HG02610 (cell line): ENCODE measurements around the gene LMAN2.
"Not testable (repeated sequence)": the region's sequence is repeated elsewhere in the genome, so short reads cannot be mapped to it uniquely, and the experiment has no call there.

Experiments
- ATAC-seq: cut with Tn5 transposase; IDR thresholded peaks from one replicate; pipeline ENCODE4 v1.9.1; 2021; ENCODE audit warnings: mild to moderate bottlenecking, moderate library complexity; ENCODE audit not compliant: unreplicated experiment

The LMAN2 gene

DNA sequence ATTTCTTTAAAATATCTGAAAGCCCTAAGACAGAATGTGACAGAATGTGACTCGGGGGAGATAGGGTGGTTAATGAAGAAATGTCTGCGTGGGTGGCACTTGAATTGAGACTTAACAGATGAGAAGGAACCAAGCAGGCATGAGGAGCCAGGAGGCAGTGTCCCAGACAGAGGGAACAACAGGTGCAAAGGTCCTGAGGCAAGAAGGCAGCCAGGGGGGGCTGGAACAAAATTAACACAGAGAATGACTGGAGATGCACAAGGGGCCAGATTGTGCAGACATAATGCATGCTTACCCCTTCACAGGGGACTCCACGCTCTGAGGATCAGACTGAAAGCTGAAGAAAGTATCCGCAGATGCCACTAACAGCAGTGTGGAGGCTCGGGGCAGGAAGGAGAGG lies 1.7 kb downstream of the LMAN2 start:
- no peak for ATAC-seq

DNA sequence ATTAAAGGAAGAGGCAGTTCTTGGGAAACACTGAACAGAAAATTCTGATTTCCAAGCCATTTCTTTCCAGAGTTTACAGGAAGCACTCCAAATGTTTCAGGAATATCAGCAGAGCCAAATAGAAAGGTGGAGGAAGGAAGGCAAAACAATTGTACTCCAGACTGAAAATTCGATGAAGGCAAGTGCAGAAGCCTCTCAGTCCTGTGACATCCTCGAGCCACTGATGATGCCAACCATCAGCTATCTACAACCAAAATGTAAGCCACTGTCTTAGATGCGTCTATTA lies 2.2 kb downstream of the LMAN2 start:
- ATAC-seq = no peak

DNA sequence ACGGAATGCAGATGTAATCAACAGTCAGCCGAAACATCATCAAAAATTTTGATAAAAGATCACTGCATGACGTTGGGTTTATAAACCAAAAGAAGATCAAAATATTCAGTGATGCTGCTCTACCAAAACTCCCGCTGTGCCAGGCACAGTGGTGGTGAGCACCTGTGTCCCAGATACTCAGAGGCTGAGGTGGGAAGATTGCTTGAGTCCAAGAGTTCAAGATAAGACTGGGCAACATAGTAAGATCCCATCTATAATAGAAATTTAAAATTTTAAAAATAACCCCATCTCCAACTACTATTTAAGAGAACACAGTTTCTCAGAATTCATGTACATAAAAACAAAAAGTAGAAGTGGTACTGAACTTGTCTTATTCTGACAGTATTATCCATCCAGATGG lies 3.8 kb downstream of the LMAN2 start:
- no peak for ATAC-seq

DNA sequence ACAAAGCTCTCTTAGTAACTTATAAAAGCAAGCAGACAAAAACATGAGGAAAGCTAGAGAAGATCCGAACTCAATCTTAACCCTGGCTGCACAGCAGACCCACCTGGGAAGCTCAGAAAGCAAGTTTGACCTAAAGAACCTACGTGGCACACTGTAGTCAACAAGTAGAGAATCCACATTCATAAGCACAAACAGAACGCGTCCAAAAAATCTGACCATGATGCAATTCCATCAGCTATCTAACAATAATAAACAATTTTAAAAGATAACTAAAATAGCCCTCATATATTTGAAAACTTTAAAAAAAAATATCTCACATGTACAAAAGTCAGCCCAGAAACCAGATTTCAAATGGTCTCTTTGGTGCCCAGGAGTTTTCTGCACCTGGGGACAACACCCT lies 4.6 kb downstream of the LMAN2 start:
- ATAC-seq = no peak

DNA sequence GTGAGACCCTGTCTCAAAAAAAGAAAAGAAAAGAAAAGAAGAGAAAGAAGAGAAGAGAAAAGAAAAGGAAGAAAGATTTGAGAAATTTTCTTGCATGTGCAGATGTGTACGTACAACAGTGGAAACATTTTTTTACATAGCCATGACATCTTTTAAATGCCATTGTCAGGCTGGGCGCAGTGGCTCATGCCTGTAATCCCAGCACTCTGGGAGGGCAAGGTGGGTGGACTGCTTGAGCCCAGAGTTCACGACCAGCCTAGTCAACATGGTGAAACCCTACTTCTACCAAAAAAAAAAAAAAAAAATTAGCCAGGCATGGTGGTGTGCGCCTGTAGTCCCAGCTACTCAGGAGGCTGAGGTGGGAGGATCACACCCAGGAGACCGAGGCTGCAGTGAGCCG lies 6.6 kb downstream of the LMAN2 start:
- ATAC-seq = no peak

DNA sequence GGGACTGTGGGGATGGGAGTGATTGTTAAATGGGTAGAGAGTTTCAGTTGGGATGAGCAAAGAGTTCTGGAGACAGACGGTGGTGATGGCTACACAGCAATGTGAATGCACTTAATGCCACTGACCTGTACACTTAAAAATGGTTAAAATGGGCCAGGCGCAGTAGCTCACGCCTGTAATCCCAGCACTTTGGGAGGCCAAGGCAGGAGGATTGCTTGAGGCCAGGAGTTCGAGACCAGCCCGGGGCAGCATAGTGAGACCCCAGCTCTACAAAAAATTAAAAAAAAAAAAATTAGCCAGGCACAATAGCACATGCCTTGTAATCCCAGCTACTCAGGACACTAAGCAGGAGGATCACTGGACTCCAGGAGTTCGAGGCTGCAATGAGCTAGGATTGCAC lies 7.7 kb downstream of the LMAN2 start:
- ATAC-seq = no peak

DNA sequence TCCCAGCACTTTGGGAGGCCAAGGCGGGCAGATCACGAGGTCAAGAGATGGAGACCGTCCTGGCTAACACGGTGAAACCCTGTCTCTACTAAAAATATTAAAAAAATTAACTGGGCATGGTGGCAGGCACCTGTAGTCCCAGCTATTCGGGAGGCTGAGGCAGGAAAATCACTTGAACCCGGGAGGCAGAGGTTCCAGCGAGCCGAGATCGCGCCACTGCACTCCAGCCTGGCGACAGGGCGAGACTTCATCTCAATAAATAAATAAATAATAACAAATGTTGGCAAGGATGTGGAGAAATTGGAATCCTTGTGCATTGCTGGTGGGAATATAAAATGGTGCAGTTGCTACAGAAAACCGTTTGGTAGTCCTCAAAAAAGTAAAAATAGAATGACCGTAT lies 8.5 kb downstream of the LMAN2 start:
- ATAC-seq = not testable (repeated sequence)

DNA sequence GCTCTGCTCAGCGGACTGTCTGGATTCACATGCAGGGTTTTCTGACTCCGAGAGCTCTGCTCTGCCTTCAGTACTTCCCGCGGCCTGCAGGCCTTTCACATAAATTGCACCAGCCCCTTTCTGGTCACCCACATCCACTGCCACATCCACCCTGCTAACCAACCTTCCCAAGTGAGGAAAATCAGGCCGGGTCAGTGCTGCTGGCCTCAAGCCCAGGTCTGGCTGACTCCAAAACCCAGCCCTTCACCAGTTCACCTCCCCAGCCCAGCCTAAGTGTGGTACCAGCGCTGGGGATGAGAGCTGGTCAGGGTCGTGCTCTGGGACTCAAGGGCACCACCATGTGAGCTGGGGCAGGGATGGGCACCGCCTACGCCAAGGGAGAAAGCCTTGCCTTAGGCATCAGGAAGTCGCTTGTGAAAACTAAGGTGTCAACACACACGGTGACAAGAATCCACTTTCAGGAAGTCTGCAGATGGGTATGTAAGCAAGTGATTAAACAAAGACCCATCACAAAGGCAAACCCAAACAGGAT lies 12.3 kb downstream of the LMAN2 start:
- no peak for ATAC-seq

DNA sequence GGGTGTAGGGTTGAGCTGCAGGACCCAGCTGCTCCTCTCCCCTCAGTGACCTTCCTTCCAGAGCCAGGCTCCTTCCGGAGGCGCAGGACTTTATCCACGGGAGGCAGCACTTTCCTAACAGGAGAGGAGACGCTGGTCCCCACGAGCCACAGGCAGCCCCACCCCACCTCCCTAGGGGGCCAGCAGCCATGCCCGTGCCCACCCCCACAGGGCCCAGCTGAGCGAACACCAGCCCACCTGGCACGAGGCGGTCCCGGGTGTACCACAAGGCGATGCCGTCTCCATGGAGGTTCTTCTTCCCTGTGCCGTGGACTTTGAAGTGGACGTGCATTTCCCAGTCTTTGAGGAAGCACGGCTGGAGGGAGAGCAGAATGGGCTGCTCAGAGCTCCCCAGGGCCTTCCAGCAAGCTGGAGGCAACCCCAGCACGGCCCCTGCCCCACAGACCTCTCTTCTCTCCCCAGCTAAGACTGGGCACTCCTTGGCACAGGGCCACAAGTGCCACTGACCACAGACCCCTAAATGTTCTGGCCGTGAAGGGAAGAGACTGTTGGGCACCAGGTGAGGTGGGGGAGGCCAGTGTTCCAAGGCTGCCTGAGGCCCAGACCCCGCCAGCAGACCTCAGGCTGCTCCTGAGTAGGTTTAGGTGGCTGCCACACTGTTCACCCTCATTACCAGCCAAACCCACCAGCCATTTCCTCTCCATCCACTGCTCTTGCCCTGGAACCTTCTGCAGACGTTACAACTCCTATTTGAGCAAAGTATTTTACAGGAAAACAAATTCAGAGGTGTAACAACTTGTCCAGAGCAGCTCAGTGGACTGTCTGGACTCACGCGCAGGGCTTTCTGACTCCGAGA lies 13.0 kb downstream of the LMAN2 start:
- ATAC-seq = no peak

DNA sequence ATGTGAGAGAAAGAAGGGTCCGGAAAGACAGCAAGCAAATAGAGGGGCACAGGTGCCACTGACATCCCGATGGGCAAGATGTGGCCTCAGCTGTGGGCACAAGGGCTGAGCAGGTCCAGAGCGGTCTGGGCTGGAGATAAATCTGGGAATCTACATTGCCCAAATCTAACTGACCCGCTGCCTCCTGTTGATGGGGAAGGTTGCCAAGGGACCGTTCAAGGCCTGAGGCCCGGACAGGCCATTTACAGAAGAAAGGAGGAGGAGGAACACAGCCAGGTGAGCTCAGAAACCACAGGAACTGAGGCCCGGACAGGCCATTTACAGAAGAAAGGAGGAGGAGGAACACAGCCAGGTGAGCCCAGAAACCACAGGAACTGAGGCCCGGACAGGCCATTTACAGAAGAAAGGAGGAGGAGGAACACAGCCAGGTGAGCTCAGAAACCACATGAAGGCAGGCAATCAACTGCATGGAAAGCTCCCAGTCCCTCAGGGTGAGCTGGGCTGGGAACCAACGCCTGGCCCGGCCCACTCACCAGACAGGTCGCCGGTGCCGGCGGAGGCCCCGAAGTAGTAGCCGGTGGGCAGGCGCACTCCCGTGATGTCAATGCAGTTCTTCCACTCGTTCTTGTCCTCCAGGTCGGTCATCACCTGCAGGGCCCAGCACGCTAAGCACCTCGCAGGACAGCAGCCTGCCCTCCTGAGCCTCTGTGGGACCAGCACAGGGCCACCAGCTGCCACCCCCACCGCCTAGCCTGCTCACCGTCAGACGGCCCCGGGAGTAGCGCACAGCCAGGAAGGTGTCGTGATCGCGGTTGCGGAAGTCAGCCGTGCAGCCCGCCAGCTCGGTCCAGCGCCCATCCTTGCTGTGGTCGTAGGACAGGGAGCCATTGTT lies 14.6 kb downstream of the LMAN2 start:
- ATAC-seq = no peak

DNA sequence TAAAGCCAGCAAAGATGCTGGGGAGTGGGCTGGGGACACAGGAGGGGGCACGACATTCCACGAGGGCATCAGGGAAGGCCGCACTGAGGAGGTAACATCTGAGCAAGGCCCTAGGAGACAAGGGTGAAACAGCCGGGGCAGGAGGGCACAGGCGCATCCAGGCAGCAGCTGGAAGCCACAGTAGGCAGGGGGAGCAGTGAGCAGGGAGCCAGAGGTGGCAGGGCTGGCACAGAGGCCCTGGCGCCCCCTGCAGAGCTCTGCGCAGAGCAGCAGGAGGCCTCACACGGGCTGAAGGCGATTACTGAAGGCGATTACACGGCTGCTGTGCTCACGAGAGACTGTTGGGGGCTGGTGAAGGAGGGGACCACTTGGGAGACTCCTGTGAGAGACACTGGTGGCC lies 15.4 kb downstream of the LMAN2 start:
- ATAC-seq = no peak

DNA sequence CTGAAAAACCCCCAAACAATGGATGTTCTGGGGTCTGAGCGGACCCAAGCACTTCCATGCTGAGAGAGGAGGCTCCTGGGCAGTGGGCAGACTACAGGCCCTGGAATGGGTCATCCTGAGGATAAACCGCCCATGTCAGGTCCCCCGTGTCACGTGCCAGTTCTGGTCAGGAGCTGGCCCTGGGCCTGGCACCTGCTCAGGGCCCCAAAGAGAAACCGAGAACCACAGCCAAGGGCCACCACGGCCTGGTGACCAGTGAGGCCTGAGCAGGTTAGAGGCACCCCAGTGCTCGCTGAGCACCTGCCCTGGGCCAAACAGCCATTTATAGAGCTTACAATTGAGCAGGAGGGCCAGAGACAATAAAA lies 15.8 kb downstream of the LMAN2 start:
- ATAC-seq = no peak

DNA sequence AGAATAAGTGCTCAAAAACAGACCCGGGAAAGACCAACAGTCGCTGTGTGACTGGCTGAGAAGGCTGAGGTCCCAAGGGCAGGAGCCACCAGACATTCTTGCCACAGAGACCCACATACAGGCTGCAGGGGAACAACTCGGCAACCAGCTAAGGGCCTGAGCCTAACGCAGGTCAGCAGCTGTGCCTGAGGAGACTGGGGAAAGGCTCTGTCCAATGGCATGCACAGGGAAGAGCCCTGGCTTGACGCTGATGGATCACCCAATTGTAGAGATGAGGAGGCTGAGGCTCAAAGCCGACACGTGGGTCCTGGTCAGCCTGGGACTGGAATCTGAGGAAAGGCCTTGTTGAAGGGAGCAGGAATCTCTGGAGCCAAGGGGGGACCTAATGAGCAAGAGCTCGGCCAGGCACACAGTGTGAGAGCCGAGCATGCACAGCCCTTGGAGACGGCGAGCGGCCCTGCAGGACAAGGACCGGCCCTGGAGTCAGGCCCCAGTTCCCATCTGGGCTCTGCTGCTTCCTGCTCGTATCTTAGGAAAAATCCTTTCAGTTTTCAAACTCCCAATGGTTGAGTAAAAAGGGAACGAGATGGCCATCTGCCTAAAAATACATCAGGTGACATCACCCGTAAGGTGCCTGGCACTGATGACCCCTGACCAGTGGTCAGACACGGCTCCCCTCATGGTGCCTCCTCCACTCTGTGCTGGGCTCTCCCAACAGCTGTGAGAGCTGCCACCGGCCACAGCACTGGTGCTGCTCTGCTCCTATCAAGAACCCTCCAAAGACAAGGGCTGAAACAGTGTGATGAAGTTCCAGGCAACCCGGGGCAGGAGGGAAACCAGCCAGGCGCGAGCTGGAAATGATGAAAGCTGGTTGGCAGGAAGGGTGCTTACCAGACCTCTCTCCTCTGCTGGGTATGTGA lies 16.4 kb downstream of the LMAN2 start:
- no peak for ATAC-seq

DNA sequence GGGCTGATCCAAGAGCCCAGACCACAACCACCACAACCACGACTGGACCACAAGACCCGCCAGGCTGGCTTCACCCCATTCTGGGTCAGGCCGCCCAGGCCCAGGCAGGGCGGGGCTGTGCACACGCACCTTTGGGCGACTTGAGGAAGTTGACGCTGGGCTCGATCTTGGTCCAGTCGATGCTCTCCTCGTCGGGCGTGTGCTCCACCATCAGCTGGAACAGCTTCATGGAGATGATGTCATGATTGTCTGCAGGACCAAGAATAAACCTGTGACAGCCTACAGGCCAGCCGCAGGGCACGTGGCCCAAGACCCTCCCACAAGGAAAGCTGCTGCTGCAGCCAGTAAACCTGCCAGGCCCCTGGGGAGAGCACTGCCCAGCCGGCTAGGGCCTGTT lies 17.3 kb downstream of the LMAN2 start:
- no peak for ATAC-seq

DNA sequence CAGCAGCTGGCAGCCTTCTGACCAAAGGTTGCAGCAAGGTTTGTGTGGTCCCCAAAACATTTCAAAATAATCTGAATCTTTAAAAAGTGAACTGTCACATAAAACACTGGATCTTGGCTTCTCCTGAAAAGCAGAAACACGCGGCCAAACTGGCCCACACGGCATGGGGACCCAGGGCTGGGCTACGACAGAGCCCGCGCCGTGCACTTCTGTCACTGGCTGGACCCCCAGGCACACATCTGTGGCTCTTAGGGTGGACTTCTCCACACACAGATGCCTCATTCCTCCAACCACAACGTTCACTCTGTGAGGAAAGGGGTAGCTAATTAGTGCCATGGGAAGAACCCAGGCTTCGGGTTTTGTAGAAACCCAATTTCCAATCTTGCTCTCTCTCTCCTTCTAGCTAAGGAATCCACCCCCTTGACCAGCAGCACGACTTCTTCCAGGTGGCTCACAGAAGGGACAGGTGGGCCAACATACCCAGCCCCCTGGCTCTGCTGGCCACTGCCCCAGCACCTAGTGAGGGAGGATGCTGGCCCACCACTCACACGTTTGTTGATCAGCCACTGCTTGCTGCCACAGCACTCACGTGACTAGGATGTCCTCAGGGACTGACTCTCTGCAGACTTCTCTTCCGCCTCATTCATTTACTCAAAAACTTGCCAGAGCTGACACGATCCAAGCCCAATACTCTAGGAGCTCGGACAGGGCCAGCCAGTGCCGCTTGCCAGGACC lies 17.9 kb downstream of the LMAN2 start:
- no peak for ATAC-seq

DNA sequence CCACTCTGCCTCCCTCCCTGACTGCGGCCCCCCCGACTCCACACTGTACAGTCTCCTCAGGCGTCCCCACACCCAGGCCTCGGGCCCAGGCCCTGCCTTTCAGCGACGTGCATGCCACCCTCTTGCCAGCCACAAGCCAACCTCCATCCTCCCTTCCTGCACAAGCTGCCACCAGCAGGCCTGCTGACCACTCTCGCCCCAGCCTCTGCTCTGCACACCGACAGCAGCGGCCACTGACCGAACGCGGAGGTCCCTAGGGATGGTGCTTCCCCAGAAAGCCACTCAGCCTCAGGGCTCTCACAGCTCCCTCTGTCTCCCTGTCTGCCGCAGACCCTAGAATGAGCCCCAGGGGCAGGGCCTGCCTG lies 18.6 kb downstream of the LMAN2 start:
- no peak for ATAC-seq

DNA sequence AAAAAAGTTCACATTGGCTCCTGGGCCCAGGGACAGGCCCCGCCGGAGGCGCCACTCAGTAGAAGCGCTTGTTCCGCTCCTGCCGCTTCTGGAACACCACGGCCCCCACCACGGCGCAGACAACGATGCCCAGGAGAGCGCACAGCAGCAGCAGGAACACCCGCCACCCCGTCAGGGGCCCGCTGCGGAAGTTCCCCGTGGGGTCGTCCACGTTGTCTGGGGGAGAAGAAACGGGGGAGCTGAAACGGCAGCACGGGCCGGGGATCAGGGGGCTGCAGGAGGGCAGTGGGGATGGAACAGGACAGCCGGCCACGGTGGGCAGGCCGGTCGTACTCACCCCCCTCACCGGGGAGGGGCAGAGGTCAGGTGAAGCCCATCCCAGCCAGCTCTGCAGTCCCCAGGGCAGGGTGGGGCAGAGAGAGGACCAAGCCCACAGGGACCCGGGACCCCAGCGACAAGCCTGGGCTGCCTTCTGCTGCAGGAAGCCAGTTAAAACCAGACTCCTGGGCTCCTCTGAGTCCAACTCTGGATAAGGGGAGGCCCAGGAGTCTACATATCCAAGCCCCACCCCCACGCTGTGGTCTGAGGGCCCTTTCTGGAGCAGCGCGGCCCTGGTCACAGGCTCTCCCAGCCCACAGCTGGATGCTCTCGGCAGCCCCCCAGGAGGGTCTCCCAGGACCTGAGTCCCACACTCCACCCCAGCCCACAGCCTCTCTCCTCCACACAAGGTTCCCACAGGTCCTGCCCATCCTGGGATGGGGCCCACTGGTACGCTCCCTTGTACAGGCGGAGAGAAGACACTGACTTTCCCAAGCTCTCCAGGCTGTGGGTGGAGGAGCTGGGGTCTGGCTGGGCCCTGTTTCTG lies 19.2 kb downstream of the LMAN2 start:
- no peak for ATAC-seq

DNA sequence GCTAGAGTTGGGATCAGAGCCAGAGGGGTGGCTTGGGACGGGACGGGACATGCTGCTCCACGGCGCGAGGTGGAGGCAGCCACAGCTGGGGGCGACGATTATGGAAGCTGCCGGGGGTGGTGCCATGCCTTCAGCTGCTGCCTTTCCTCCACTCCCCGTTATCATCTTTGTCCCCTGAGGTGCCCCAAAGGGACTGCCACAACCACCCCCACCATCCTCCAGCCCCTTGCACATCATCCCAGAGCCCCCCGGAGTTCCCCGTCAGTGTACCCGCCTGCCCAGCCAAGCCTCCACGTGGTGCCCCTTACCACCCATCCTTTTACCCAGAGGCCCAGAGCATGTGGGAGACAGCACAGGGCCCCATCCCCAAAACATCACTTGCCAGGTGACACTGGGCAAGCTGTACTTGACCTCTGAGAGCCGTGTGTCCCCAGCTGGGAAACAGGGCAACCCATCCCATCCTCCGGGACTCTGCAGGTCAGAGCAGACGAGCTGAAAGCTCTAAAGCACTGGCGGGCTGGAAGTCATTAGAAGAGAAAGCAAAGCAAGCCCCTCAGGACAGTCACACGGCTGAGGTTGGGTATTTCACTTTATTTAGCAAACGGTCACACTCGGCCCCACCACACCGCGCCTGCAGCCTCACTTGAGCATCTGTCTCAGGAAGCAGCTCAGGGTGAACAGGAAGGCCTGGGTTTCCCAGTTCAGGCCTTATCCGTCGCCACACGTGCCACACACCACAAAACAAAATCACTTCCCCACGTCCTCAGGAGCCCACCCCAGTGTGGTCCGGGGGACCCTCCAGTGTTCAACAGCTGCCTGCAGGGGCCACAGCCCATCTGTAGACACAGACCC lies 20.3 kb downstream of the LMAN2 start:
- no peak for ATAC-seq

DNA sequence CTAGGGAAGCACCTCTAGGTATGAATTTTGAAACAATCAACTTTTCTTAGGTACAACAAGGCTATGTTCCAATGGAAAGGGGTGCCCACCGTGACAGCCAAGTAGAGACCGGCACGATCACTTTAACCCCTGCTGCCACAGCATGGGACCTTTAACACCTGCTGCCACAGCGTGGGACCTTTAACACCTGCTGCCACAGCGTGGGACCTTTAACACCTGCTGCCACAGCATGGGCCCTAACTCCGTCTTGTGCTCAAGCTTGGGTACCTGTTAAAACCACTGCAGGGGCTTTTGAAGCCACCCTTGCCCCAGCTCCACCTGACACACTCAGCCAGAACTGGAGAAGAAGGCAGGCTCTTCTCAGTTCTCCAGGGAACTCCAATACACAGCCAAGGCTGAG lies 21.6 kb downstream of the LMAN2 start:
- ATAC-seq = no peak
